ENCODE measurements around the gene FBXW9.
"Not testable (repeated sequence)": the region's sequence is repeated elsewhere in the genome, so short reads cannot be mapped to it uniquely, and the experiment has no call there.

Gene FBXW9

DNA sequence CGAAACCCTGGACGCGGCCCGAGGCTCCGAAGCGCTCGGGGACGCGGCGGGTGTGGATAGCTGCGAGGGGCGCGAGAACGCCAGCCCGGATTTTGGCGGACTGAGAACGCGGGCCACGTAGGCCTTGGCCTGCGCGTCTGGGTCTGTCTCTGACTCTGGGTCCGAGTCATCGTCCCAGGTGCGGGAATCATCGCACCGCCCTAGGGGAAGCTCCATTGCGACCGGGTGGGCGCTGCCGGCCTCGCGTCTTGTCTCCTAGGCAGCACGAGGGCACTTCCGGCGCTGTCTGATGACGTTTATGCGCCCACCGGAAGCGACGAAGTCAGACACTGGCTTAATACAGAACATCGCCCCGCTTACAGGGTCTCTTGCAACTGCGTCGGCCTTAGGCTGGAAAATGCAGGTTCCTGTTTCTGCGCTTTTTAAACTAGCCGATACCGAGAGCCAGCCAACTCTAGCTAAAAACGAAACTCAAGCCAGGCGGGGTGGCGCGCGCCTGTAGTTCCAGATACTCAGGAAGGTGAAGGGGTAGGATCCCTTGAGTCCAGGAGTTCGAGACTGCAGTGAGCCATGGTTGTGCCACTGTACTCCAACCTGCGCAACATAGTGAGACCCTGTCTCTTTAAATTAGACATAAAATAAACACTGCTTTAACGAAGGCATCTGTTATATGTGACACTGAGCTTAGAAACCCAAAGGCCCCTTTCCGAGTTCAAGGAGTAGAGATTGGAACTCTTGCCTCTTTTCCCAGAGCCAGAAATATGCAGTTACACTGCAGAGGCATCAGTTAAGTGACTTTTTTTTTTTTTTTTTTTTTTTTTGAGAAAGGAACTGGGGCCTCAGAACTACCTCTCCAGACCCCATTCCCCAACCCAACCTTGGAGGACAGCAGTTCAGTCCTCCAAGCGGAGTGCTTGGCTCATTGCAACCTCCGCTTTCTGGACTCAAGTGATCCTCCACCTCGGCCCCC is at the start of gene FBXW9:
FBXW9 (minus strand) TSS at position 266 of the 970 bp plus-strand sequence; CDS start at position 216, 50 bp downstream.
- DNase-seq = peak; percentile 95

- DNase-seq = no peak
Measured at GRCh38 chr19:12745166-12745897, 48.9 kb upstream of the FBXW9 start.

GRCh38 chr19:12737835-12738351 is 41.5 kb upstream of the FBXW9 start:
- no peak for DNase-seq

- DNase-seq = peak; percentile 95
Measured at GRCh38 chr19:12736995-12737834, 40.8 kb upstream of the FBXW9 start, which contains the start of gene GET3. Gene GET3 (plus strand): TSS chr19:12737497. CDS start chr19:12737506, 9 bp downstream.

- peak; percentile 77 for DNase-seq
Measured at GRCh38 chr19:12733369-12734214, 37.2 kb upstream of the FBXW9 start.

DNA sequence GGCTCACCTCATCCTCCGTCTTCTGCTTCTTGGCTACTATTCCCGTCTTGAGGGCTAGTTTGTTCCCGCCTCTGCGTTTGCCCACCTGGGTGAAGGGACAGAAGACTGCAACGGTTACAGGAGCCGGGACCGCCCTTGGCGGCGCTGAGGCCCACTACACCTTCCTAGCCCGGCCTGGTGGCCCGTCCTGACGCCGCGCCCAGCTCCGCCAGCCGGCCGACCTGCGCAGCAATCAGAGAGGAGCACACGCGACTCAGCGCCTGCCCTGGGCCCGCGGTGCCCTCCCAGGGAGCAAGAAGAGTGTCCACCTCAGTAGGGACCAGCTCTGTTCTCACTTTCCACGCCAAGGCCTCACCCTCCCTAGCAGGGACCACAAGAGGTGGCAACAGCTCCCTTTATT is 34.9 kb upstream of the FBXW9 start:
- no peak for DNase-seq

- no peak for DNase-seq
Measured at GRCh38 chr19:12730064-12730463, 33.6 kb upstream of the FBXW9 start.

- no peak for DNase-seq
Measured at GRCh38 chr19:12727745-12728433, 31.5 kb upstream of the FBXW9 start.

DNA sequence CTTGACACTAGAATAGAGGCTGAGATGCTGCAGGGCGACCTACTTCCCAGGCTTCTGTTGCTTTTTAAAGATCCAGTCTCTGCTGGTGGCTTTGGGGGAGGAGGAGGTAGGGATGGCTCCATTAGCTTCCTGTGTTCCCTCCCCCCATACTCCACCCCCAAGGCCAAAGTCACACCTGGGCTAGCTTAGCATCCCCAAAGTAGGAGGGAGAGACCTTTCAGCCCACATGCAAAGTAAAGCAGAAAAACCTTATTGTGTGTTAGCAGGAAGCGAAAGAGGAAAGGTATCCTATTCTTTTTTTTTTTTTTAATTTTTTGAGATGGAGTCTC is 30.5 kb upstream of the FBXW9 start:
- DNase-seq = no peak

DNA sequence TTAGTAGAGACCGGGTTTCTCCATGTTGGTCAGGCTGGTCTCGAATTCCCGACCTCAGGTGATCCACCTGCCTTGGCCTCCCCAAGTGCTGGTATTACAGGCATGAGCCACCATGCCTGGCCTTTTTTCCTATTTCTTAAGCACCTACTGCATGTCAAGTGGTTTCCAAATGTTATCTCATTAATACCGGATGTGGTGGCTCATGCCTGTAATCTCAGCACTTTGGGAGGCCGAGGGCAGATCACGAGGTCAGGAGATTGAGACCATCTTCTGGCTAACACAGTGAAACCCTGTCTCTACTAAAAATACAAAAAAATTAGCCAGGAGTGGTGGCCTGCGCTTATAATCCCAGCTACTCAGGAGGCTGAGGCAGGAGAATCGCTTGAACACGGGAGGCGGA is 29.2 kb upstream of the FBXW9 start:
- not testable (repeated sequence) for DNase-seq

- peak; percentile 85 for DNase-seq
Measured at GRCh38 chr19:12723641-12724426, 27.4 kb upstream of the FBXW9 start, which contains the start of gene TNPO2. Gene TNPO2 (minus strand): TSS chr19:12723932. CDS start chr19:12720977, 2,955 bp downstream.

- no peak for DNase-seq
Measured at GRCh38 chr19:12723381-12723640, 26.9 kb upstream of the FBXW9 start.

- DNase-seq = peak; percentile 98
Measured at GRCh38 chr19:12722566-12723380, 26.3 kb upstream of the FBXW9 start.

DNA sequence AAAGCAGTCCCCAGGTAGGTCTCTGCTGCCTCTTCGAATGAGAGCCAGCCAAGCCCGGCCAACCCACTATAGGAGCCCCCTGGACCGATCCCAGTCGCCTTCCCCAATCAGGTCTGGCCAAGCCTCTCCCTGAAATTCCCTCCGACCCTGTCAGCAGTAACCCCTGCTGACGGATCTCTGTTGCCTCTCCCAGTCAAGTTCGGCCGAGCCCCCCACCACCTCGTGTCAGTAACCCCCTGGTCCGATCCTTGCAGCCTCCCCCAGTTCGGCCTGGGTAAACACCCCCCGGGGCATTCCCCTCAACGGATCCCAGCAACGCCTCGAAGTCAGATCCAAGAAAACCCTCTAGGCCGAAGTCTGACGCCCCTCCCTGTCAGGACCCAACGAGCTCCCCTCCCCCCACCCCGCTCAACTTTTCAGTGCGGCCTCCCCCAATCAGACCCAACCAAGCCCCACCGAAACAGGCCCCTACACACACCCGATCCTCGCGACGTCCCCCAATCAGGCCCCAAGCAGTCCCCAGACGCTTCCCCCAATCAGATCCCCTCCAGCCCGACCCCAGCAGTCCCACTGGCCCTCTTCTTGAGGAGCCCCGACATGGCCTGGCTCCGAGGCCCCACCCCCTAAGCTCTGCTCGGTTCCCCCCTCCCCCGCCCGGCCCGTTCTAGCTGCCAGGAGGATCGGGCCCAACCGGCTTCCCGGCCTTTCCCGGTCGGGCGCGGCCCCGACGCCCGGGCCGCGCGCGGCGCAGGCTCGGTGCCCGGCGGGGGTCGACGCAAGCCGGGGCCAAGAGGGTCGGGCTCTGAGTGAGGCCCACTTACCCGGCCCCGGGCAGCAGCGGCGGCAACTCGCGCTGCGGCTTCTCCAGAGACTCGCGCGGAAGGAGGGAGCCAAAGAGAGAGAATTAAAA is 25.5 kb upstream of the FBXW9 start:
- DNase-seq = peak; percentile 55

- no peak for DNase-seq
Measured at GRCh38 chr19:12720851-12721655, 24.6 kb upstream of the FBXW9 start.

- no peak for DNase-seq
Measured at GRCh38 chr19:12720296-12720695, 23.9 kb upstream of the FBXW9 start.

- DNase-seq = no peak
Measured at GRCh38 chr19:12715929-12716328, 19.5 kb upstream of the FBXW9 start.

Measured in activated CD4-positive, alpha-beta T cell treated with anti-CD3 and anti-CD28 coated beads, Interleukin-2, amount 50 U/mL, for 16 hours (primary cell).